HG02981 (cell line): ENCODE data around the gene IQGAP2.

ENCODE experiments used
- ATAC-seq: cut with Tn5 transposase; IDR thresholded peaks from one replicate; pipeline ENCODE4 v1.9.1; 2021; ENCODE audit warnings: mild to moderate bottlenecking, moderate library complexity; ENCODE audit not compliant: unreplicated experiment

Gene IQGAP2

GRCh38 chr5:76473009-76473336, 69.9 kb downstream of the IQGAP2 start:
- ATAC-seq = no peak

- no peak for ATAC-seq
Measured at GRCh38 chr5:76473661-76474060, 70.6 kb downstream of the IQGAP2 start.

DNA sequence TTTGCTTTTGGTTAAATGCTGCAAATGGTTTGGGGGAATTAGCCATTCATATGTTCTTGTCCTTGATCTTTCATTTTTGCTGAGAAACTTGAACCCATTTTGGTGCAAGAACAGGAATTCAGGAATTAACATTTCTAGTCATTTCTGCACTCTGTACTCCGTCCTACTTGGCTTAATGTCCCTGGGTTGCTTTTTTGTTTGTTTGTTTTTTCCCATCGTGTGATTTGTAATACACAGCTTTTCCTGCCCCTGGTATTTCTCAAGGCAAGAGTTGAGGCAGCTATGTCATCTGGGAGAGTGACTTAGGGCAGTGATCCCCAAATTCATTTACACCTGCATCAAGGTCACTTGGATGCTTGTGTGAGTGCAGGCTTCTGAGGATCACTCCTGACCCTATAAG, 71.3 kb downstream of the IQGAP2 start:
- no peak for ATAC-seq

- ATAC-seq = no peak
Measured at GRCh38 chr5:76475385-76475784, 72.3 kb downstream of the IQGAP2 start.

DNA sequence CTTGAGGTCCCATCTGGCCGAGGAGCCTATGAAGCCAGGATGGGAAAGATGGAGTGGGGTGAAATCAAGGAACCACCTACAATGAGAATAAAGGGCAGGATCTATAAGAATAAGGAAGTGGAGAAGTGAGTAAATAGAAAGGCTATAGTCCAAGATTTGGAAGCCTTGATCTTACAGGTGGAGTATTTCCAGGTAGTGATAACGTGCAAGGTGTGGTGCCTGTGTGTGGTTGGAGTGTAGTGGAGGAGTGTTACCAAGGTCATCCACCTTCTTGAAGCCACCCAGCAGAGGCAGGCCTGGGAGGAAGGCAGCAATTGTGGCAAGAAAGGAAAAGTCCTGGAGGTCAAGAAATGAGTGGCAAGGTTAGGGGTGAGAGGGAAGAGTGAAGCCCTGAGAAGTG, 72.9 kb downstream of the IQGAP2 start:
- ATAC-seq = no peak

DNA sequence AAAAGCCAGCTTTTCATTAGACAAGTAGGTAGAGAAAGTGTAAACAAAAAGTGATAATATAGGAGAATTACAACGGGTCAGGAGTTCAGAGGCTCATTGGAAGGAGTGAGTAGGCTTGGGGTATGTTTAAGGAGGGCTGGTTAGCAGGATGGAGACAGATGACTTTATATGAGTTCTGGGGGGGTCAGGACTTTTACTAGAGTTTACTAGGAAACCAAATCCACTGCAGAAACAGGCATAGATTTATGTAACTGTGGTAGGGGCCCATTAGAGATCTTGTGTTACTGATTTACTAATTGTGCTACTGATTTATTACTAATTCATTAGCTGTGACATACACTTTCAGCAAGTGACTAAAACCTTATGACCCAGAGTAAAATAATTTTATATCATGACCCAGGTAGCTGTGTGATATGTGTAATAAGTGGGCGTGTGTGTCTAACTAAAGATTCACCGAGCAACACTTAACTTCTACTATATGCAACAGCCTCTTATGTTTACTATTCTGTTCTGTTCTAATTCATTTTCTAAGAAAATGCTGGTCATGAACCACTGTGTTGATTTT, 73.5 kb downstream of the IQGAP2 start:
- ATAC-seq = no peak

- no peak for ATAC-seq
Measured at GRCh38 chr5:76477061-76477460, 74.0 kb downstream of the IQGAP2 start.

GRCh38 chr5:76477571-76477970, 74.5 kb downstream of the IQGAP2 start:
- ATAC-seq = no peak

DNA sequence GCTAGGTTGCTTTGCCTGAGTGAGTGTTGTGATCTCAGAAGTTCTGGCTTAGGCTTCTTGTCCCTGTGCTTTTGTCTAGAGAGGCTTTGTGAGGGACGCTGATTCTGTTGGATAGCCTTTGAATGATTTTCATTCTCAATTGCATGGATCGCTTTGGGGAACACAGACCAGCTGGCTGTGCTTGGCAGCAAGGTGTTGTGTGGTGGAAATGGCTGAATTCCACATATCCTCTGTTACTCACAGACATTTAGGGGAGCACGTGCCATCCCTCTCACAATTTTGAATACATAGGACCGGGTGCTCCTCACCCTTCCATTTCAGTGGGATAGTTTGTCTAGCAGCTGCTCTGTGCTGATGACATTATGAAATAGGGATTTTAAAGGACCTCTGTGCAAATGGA, 76.2 kb downstream of the IQGAP2 start:
- no peak for ATAC-seq

- no peak for ATAC-seq
Measured at GRCh38 chr5:76479973-76480667, 77.0 kb downstream of the IQGAP2 start.

DNA sequence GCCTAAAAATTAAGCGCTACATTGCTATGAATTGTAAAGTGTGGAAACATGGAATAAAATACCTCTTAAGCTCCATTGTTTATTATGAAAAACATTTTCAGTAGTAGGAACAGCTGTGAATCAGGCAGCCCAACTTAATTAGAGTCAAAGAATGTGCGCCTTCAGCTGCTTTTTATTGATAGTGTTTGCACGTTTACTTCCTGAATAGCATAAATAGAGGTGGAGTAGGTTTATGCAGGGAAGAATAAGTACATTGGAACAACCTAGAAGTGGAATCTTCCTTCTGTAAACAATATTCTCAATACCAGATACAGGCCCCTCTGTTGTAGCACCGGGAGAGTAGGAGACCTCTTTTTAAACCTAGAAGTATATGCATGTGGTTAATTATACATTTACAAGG, 79.9 kb downstream of the IQGAP2 start:
- no peak for ATAC-seq

DNA sequence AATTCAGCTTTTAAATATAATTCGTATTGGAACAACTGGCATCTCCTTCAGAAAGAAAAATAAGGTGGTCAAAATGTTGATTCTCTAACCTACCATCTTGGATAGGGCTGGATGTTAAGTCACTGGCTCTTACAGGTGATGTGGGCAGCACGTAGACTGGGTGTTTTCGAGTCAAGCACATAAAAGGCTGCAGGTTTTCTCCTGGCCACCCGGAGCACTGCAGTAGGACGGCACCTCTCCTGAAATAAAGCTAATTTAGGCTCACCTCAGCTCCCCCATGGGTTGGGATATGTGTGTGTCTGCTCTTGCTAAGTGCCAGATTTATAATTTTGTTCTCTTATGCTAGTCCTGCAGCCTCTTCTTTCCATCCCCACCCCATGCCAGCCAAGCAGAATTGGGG, 80.3 kb downstream of the IQGAP2 start:
- ATAC-seq = no peak

DNA sequence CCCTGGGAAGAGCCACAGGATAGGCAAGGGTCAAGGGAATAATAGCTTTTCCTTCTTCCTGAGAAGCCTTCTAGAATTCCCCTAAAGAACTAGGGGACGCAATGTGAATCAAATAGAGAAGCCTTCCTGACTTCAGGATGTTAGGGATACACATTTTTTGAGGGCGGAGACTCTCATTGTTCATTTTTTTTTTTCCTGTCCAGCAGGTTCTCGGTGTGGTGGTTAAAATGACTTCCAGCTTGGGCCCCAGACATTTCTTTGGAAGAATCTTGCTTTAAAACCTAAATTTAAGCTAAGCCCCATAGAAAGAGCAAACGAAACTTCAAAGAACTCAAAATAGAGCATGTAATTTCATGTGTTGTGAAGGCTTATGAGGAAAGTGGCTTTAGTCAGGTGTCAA, 80.8 kb downstream of the IQGAP2 start:
- no peak for ATAC-seq

GRCh38 chr5:76485511-76485910, 82.4 kb downstream of the IQGAP2 start:
- no peak for ATAC-seq

GRCh38 chr5:76487386-76487785, 84.3 kb downstream of the IQGAP2 start:
- ATAC-seq = no peak

DNA sequence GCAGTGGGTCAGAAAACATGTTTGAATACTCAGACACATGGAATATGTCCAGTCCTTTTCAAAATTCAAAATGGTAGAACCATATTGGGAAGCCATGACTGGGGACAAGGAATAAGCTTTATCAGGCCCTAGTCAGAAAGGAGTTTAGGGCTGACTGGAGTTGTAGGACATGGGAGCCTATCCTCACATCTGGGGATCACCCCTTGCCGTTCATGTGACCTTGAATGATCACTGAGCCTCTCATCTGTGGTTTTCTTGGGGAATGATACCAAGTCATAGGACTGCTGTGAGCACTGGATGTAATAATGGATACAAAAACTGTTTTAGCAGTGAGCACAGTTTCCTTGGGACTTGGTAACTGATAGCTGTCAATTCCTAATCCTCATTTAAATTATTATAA, 84.7 kb downstream of the IQGAP2 start:
- no peak for ATAC-seq

GRCh38 chr5:76488969-76489368, 85.9 kb downstream of the IQGAP2 start:
- ATAC-seq = no peak

DNA sequence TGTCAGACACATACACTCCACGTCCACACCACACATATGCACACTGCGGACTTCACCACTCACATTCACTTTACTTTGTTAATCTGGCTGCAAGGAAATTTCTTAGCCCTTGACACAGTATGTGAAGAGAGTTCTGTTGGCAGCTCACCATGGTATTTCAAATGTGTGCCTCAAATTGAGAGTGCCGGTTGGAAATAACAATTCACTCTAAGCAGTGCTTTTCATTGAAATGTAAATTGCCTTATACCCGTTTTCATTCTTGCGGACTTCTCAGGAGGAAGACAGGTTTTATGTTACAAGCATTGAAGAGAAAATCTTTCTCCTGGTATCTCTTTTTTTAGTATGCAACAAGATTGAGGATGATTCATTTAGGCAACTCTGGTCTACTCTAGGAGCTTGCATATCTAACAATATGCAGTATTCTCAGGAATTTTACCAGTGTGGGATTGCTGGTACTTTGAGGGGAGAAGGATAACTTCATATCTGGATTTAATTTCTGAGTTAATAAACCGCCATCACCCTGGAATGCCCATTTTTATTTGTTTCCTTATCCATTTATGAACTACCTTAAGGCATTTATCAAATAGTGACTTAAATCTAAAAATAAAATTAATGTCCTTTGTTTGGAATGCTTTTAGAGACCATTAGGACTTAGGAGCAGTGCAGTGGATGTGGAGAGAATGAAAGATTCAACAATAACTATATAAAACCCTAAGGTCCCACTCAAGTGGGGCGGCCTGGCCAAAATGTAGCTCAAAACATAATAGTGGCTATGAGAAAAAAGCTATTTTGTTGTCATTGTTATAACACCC, 87.0 kb downstream of the IQGAP2 start:
- no peak for ATAC-seq

GRCh38 chr5:76490960-76491359, 87.9 kb downstream of the IQGAP2 start:
- ATAC-seq = no peak

- no peak for ATAC-seq
Measured at GRCh38 chr5:76492819-76493189, 89.7 kb downstream of the IQGAP2 start.

GRCh38 chr5:76493190-76493837, 90.2 kb downstream of the IQGAP2 start:
- no peak for ATAC-seq

- ATAC-seq = no peak
Measured at GRCh38 chr5:76494201-76494600, 91.1 kb downstream of the IQGAP2 start.
